Embryonic facial prominence (tissue), 1 donor: ENCODE data around the gene NIT1.

Experiments used
- DNase-seq: peaks from one replicate; pipeline ENCODE4 v3.0.0-alpha.2; 2016; ENCODE audit errors: extremely low spot score

The NIT1 gene

DNA sequence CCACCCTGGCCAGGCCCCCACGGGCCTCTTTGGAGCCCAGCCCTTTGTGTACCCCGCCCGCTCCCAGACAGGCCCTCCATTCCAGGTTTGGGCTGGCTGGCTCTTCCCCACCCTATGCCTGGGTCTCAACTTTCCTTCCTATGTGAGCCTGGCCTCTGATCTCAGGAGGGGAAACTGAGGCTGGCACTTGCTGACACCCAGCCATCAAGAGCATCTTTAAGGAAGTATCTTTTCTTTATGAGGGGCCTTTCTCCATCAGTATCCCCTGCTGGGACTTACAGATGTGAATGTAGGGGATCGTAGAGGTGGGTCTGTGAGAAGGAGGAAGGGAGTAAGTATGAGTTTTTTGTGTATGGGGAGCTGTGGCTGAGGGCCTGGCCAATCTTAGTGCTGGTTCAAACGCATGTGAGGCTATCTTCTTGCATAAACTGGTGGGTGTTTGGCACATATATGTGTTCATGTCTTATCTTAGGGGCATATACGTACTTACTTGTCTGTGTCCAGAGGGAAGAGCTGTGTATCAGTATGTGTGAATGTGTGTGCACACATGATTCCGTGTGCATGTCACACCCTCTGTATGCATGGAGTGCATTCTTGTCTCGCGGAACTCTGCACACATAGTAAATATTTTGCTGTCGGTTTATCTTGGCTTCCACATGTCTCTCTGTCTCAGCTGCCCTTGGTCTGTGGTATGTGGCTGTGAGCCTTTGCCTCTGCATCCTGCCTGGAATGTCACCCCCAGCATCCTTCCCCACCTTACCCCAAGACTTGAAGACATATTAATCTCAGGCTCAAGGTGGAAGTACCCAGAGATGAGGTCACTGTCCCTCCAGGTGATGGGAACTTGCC, 33.9 kb upstream of the NIT1 start:
- no peak for DNase-seq

- DNase-seq: no peak
Observed at GRCh38 chr1:161084597-161084988, 33.3 kb upstream of the NIT1 start.

- DNase-seq: no peak
Observed at GRCh38 chr1:161085165-161085564, 32.7 kb upstream of the NIT1 start.

- no peak for DNase-seq
Observed at GRCh38 chr1:161086457-161086856, 31.4 kb upstream of the NIT1 start.

DNA sequence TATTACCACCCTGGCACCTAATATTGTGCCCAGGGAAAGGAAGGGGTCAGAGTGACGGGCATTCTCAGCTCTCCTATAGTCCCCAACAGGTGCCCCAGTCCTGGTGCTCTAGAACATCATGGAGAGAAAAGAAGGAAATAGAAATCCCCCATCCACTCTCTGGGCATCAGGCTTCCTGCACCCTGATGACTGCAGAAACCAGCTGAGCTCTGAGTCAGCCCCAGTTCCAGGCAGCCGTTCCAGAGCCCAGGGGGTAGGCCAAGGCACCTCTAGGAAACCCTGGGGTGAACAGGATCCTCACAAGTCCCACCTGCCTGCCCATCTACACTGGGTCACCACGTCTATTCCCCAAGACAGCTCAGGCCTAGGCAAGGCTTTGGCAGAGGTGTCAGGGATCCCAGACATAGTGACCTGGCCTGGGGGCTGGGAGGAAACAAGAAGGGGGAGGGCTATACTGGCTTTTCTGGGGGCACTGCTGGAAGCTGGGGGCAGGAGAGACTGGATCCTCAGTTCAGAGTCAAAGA, 29.3 kb upstream of the NIT1 start:
- DNase-seq: no peak

DNA sequence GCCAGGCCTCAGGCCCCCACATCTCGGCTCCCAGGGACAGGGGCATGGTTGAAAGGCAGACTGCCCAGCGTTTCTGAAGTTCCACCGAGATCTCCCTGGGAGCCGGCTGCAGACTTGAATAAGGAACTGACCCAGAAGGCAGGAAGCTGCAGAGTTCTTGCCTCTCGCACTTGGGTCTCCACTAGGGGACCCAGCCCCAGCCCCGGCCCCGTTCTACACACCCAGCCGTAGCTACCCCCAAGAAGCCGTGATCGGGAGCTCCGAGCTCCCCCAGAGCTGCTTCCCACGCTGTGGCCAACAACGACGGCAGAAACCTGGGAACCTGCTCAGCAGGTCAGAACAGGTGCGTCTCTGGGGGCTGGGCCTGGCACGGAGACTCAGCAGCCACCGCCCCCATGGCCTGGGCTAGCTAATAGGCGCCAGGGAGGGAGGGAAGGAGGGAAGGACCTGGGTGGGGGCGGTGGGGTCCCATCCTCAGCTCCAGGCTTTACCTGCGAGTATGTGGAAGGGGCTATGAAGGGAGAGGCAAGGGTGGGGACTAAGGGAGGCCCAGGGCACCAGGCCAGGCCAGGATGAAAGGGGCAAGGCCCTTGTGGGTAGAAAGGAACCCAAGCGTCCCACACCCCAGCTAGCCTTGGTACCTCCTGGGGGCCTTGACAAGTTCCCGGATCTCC, 28.5 kb upstream of the NIT1 start, which contains the start of gene NECTIN4:
NECTIN4 (minus strand) TSS at position 308 of the 674 bp plus-strand sequence; CDS start at position 46, 262 bp downstream.
- no peak for DNase-seq

- DNase-seq: no peak
Observed at GRCh38 chr1:161089938-161090337, 28.0 kb upstream of the NIT1 start.

DNA sequence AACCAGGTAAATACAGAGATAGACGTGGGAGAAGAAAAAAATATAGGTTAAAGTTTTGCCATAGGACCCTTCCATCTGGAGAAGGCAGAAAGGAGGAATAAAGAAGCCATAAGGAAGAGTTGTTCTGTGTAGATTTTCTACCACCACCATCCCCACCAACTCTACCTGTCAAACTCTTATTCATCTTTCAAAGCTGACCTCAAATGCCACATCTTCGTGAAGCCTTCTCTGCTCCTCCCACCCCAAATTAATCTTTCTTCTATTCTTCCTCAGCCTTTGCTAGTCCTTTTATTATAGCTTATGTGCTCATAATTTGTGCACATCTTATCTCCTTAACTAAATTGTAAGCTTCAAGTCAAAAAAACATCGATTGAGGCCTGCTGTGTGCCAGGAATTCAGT, 27.3 kb upstream of the NIT1 start:
- DNase-seq: no peak

- no peak for DNase-seq
Observed at GRCh38 chr1:161091093-161091492, 26.8 kb upstream of the NIT1 start.

DNA sequence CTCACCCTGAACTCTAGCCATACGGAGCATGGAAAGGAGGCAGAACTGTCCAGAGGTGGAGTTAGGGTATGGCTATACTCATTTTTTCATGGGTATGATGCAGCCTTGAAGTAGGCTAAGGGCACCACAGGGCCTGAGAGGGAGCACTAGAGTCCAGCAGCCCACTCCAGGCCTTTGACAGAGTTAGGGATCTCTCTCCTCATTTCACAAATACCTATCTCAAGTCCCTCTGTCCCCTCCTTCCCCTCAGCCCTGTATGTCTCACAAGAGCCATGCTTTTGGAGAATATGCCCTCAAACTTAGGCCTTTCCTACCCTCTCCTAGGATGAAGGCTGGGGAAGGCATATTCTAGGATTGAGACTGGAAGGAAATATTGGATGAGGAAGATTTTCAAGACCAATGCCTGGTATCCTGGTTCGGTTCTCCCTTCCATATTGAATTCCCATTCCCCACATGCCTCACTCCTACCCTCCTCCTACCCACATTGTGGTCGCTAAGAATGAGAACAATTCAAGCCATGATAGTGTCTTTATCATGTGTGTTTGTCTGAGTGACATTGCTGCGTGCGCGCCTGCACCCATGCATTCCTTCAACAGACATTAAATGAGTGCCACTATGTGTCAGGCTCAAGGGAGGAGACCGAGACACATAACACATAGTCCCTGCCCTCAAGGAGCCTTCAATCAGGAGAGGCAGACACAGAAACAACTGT, 26.0 kb upstream of the NIT1 start:
- no peak for DNase-seq

DNA sequence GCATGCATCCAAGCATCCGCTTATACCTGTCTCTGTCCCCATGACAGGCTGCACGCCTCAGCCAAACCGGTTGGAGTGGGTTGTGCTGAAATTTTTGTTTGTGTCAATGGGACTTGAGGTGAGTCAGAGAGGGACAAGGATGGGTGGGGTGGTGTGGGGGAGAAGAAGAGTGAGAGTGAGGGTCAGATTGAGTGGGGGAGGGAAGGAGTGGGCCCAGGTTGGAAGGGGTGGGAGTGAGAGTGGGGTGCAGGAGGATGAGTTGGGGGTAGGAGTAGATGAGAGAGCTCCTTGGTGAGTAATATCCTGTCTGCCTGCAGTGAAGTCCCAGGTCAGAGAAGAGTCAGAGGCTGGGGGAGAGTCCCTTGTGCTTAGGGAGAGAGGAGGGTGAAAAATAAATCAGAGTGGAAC, 25.3 kb upstream of the NIT1 start:
- DNase-seq: no peak

- no peak for DNase-seq
Observed at GRCh38 chr1:161094481-161094880, 23.4 kb upstream of the NIT1 start.

GRCh38 chr1:161095230-161095629, 22.7 kb upstream of the NIT1 start:
- DNase-seq: no peak

- DNase-seq: no peak
Observed at GRCh38 chr1:161096015-161096414, 21.9 kb upstream of the NIT1 start.

DNA sequence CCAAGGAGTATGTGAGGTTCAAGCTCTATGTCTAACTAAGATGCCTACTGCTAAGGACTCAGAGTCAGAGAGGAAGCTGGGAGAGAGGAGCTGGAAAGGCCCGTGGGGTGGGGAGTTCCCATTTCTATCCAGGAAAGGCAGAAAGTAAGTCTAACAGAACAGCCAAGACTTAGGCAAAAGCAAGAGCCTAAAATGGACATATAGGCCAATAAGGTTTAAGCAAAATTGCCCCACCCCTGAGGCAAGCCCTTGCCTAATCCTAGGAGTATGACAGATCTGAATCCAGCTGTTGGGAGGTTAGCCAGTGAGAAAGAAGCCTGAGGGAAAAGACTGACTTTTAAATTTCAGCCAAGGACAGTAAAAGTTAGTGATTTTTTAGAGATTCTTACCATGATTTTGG, 21.4 kb upstream of the NIT1 start:
- no peak for DNase-seq

- no peak for DNase-seq
Observed at GRCh38 chr1:161098210-161099068, 19.5 kb upstream of the NIT1 start, which contains the start of gene KLHDC9. KLHDC9 (plus strand) TSS chr1:161098361; CDS start chr1:161098536, 175 bp downstream.

DNA sequence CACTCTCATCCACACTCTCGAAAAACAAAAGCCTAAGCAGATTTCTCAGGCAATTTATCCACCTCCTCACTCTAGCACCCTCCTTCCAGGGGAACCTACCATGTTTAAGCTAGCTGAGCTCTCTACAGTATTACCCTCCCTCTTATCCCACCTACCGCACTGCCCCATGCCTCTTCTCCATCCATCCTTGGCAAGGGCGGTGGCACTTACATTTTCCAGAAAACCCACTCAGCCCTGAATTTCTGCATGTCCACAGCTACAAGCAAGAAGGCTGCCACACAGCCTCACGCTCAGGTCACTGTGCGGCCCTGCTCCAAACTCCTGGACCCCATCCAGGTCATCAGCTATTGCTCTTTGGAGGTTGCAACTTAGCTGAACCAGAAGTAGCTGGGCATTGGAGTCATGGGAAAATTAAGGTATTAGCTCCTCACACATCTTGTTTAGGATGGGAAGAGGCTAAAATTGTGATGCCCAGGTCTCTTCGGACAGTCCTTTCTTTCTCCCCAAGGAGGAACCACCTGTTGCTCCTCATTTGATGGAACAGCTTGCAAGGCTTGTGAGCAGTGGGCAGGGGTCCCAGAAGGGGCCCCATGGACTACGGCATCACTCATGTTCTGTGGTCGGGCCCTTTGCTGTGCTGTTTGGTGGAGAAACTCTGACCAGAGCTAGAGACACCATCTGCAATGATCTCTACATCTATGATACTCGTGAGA, 18.7 kb upstream of the NIT1 start:
- DNase-seq: no peak

DNA sequence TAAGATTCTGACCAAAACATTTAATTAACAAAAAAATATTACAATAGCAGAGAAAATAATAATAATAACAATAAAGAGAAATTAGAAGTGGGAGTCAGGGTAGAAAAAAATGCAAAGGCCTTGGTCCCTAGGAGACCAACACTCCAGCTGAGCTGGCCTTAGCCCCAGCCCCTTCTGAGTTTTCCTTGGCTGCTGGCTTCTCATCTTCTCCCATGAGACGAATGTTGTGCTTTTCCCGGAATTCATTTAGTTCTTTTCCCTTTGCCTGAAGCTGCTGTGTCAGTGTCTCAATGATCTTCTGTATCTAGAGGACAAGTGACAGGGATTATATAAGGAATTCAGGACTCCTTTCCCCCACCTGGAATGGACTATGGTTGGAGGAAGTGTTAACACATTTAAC, 17.3 kb upstream of the NIT1 start:
- no peak for DNase-seq

DNA sequence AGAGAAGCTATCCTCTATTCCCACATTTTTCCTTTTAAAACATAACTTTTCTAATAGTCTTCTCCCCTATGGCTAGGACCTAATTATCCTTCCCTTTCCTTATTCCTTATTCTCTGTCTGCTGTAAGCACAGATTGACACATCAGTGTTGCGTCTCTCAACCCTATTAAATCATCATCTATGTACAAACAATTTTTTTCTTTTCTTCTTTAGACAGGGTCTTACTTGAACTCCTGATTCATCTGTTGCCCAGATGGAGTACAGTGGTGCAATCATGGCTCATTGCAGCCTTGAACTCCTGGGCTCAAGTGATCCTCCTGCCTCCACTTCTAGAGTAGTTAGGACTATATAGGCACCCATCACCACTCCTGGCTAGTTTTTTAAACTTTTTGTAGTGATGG, 11.5 kb upstream of the NIT1 start:
- no peak for DNase-seq

DNA sequence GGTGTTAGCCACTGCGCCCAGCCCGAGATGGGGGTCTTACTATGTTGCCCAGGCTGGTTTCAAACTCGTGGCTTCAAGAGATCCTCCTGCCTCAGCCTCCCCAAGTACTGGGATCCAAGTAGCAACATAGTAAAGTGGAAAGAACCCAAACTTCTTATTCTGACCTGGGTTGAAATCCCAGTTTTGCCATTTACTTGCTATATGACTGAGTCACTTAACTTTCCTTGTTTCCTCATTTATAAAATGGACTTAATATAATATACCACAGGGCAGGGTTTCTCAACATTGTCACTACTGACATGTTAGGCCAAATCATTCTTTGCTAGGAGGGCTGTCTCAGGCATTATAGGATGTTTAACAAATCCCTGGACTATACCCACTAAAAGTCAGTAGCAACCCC, 6.8 kb upstream of the NIT1 start:
- no peak for DNase-seq

GRCh38 chr1:161111527-161111926, 6.4 kb upstream of the NIT1 start:
- no peak for DNase-seq
